ENCODE results near the gene IL1R2. TPM values are rescaled to one million over a fixed set of nuclear protein-coding genes. Genes with fewer than 3 reads are reported as not detected.
"Not testable (repeated sequence)": the region's sequence is repeated elsewhere in the genome, so short reads cannot be mapped to it uniquely, and the experiment has no call there.

The IL1R2 gene
- total RNA-seq, 2 donors from 2014 or later: 8.2 to 11.0 TPM

GRCh38 chr2:101993772-101994171 lies 2.0 kb downstream of the IL1R2 start:
- Mint-ChIP-seq H3K27ac (no peak overlapping the region), H3K4me1 (ENCODE audit: low read depth) (peaks cover 20% of the 10 kb centered on the region)

GRCh38 chr2:101995019-101995418 lies 3.3 kb downstream of the IL1R2 start:
- Mint-ChIP-seq H3K4me1 (ENCODE audit: low read depth) (peaks cover 30% of the 10 kb centered on the region), H3K9me3 (no peaks in the 10 kb centered on the region), H3K4me3 (no peak overlapping the region), H3K36me3 (ENCODE audit: insufficient read depth in 2 of 2) (no peaks in the 10 kb centered on the region), H3K27ac (no peak overlapping the region), H3K27me3 (ENCODE audit: low read depth) (peaks cover 36% of the 10 kb centered on the region)
- no peak for ATAC-seq (replicated peaks in 1 of 2)
- no peak for DNase-seq

More at GRCh38 chr2:101993772-101994171, 2.0 kb downstream of the IL1R2 start:
- peaks cover 41% of the 10 kb centered on the region for H3K27me3 Mint-ChIP-seq (ENCODE audit: low read depth)
- DNase-seq (no peak), ATAC-seq (replicated peaks in 1 of 2) (no peak)
- no peaks in the 10 kb centered on the region for H3K9me3 Mint-ChIP-seq
- no peak overlapping the region for H3K4me3 Mint-ChIP-seq
- no peaks in the 10 kb centered on the region for H3K36me3 Mint-ChIP-seq (ENCODE audit: insufficient read depth in 2 of 2)

- Mint-ChIP-seq H3K27me3 (ENCODE audit: low read depth) (peaks cover 36% of the 10 kb centered on the region), H3K4me3 (no peak overlapping the region), H3K36me3 (ENCODE audit: insufficient read depth in 2 of 2) (no peaks in the 10 kb centered on the region), H3K9me3 (no peaks in the 10 kb centered on the region), H3K4me1 (ENCODE audit: low read depth) (peaks cover 38% of the 10 kb centered on the region), H3K27ac (no peak overlapping the region)
- ATAC-seq (replicated peaks in 1 of 2) (no peak), DNase-seq (no peak)
These were observed 4.0 kb downstream of the IL1R2 start for GRCh38 chr2:101995804-101996203.

GRCh38 chr2:101998556-101998895 lies 6.8 kb downstream of the IL1R2 start:
- H3K27ac Mint-ChIP-seq: peak overlapping the region; percentile 91
- H3K27me3 Mint-ChIP-seq (ENCODE audit: low read depth): peaks cover 12% of the 10 kb centered on the region
- no peak for ATAC-seq (replicated peaks in 1 of 2)

GRCh38 chr2:101998896-101999789 lies 7.4 kb downstream of the IL1R2 start:
- DNase-seq: peak; percentile 64 to 70
- H3K36me3 Mint-ChIP-seq (ENCODE audit: insufficient read depth in 2 of 2): no peaks in the 10 kb centered on the region

More at GRCh38 chr2:101998556-101998895, 6.8 kb downstream of the IL1R2 start:
- Mint-ChIP-seq H3K4me3 (peak overlapping the region; percentile 47 to 77), H3K4me1 (ENCODE audit: low read depth) (peaks cover 46% of the 10 kb centered on the region), H3K9me3 (no peaks in the 10 kb centered on the region), H3K36me3 (ENCODE audit: insufficient read depth in 2 of 2) (no peaks in the 10 kb centered on the region)
- DNase-seq: no peak

GRCh38 chr2:102000012-102000411 lies 8.3 kb downstream of the IL1R2 start:
- ATAC-seq (replicated peaks in 1 of 2) (no peak), DNase-seq (no peak)
- Mint-ChIP-seq H3K9me3 (no peaks in the 10 kb centered on the region), H3K36me3 (ENCODE audit: insufficient read depth in 2 of 2) (no peaks in the 10 kb centered on the region), H3K27me3 (ENCODE audit: low read depth) (peaks cover 2% of the 10 kb centered on the region), H3K4me1 (ENCODE audit: low read depth) (peaks cover 46% of the 10 kb centered on the region), H3K27ac (no peak overlapping the region), H3K4me3 (no peak overlapping the region)

More at GRCh38 chr2:101998896-101999789, 7.4 kb downstream of the IL1R2 start:
- Mint-ChIP-seq H3K4me3 (peak overlapping the region; percentile 47 to 77), H3K4me1 (ENCODE audit: low read depth) (peaks cover 46% of the 10 kb centered on the region), H3K27ac (peak overlapping the region; percentile 91), H3K27me3 (ENCODE audit: low read depth) (peaks cover 9% of the 10 kb centered on the region), H3K9me3 (no peaks in the 10 kb centered on the region)
- peak; percentile 72 for ATAC-seq (replicated peaks in 1 of 2)

GRCh38 chr2:102000813-102001766 lies 9.3 kb downstream of the IL1R2 start:
- DNase-seq (peak; percentile 62 to 64), ATAC-seq (replicated peaks in 1 of 2) (peak; percentile 48 to 50)
- Mint-ChIP-seq H3K9me3 (no peaks in the 10 kb centered on the region), H3K36me3 (ENCODE audit: insufficient read depth in 2 of 2) (no peaks in the 10 kb centered on the region), H3K27ac (no peak overlapping the region), H3K4me3 (no peak overlapping the region), H3K27me3 (ENCODE audit: low read depth) (no peaks in the 10 kb centered on the region), H3K4me1 (ENCODE audit: low read depth) (peaks cover 46% of the 10 kb centered on the region)

GRCh38 chr2:102001767-102002142 lies 10.0 kb downstream of the IL1R2 start:
- Mint-ChIP-seq H3K27ac (no peak overlapping the region), H3K4me3 (no peak overlapping the region), H3K9me3 (no peaks in the 10 kb centered on the region), H3K4me1 (ENCODE audit: low read depth) (peaks cover 46% of the 10 kb centered on the region), H3K36me3 (ENCODE audit: insufficient read depth in 2 of 2) (no peaks in the 10 kb centered on the region), H3K27me3 (ENCODE audit: low read depth) (no peaks in the 10 kb centered on the region)
- DNase-seq (peak; percentile 73 to 74), ATAC-seq (replicated peaks in 1 of 2) (peak; percentile 58 to 60)

- Mint-ChIP-seq H3K27ac (no peak overlapping the region), H3K9me3 (no peaks in the 10 kb centered on the region), H3K4me1 (ENCODE audit: low read depth) (peaks cover 41% of the 10 kb centered on the region), H3K27me3 (ENCODE audit: low read depth) (no peaks in the 10 kb centered on the region), H3K4me3 (no peak overlapping the region), H3K36me3 (ENCODE audit: insufficient read depth in 2 of 2) (no peaks in the 10 kb centered on the region)
- DNase-seq: no peak
- ATAC-seq (replicated peaks in 1 of 2): no peak
These were observed 10.5 kb downstream of the IL1R2 start for GRCh38 chr2:102002228-102002627.

- H3K27ac Mint-ChIP-seq; H3K27me3 Mint-ChIP-seq (ENCODE audit: low read depth); H3K9me3 Mint-ChIP-seq; ATAC-seq (replicated peaks in 1 of 2); DNase-seq; H3K36me3 Mint-ChIP-seq (ENCODE audit: insufficient read depth in 2 of 2); H3K4me3 Mint-ChIP-seq: not testable (repeated sequence)
- peaks cover 34% of the 10 kb centered on the region for H3K4me1 Mint-ChIP-seq (ENCODE audit: low read depth)
These were observed 11.1 kb downstream of the IL1R2 start for GRCh38 chr2:102002909-102003308.

- Mint-ChIP-seq H3K27ac (no peak overlapping the region), H3K4me1 (ENCODE audit: low read depth) (peaks cover 27% of the 10 kb centered on the region), H3K9me3 (no peaks in the 10 kb centered on the region), H3K36me3 (ENCODE audit: insufficient read depth in 2 of 2) (peaks cover 0 to 3% of the 10 kb centered on the region in 2 donors), H3K27me3 (ENCODE audit: low read depth) (peaks cover 8% of the 10 kb centered on the region), H3K4me3 (no peak overlapping the region)
- no peak for DNase-seq
- no peak for ATAC-seq (replicated peaks in 1 of 2)
These were observed 11.9 kb downstream of the IL1R2 start for GRCh38 chr2:102003696-102004095.

GRCh38 chr2:102004581-102004980 lies 12.8 kb downstream of the IL1R2 start:
- DNase-seq: peak; percentile 14 to 36
- no peaks in the 10 kb centered on the region for H3K9me3 Mint-ChIP-seq
- peaks cover 19% of the 10 kb centered on the region for H3K4me1 Mint-ChIP-seq (ENCODE audit: low read depth)
- no peak overlapping the region for H3K4me3 Mint-ChIP-seq
- peak; percentile 12 to 13 for ATAC-seq (replicated peaks in 1 of 2)
- peaks cover 0 to 4% of the 10 kb centered on the region in 2 donors for H3K36me3 Mint-ChIP-seq (ENCODE audit: insufficient read depth in 2 of 2)
- H3K27ac Mint-ChIP-seq: no peak overlapping the region
- H3K27me3 Mint-ChIP-seq (ENCODE audit: low read depth): peaks cover 8% of the 10 kb centered on the region

- DNase-seq (no peak), ATAC-seq (replicated peaks in 1 of 2) (no peak)
- peaks cover 16% of the 10 kb centered on the region for H3K4me1 Mint-ChIP-seq (ENCODE audit: low read depth)
- H3K27me3 Mint-ChIP-seq (ENCODE audit: low read depth): peaks cover 8% of the 10 kb centered on the region
- H3K4me3 Mint-ChIP-seq: no peak overlapping the region
- H3K36me3 Mint-ChIP-seq (ENCODE audit: insufficient read depth in 2 of 2): peaks cover 2 to 4% of the 10 kb centered on the region in 2 donors
- H3K27ac Mint-ChIP-seq: no peak overlapping the region
- no peaks in the 10 kb centered on the region for H3K9me3 Mint-ChIP-seq
These were observed 13.7 kb downstream of the IL1R2 start for GRCh38 chr2:102005449-102005848.
